ENCODE measurements around the gene FOXP1.

Gene FOXP1

DNA sequence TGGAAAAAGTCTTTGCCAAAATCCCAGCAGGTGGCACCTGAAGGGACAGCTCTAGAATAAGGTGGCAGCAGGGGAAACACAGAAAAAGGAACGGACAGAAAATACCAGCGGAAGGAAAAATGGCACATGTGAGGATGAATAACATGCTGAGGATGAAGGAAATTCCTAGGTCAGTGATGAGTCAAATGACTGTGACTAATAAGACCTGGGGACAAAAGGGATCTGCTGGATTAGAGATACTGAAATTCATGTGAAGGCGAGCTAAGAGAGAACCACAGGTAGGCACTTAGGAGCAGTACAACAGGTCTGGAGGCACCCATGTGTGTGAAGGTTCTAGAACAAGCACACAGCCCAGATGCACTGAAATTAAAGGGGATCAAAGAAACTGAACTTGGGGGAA lies 482.5 kb downstream of the FOXP1 start:
- no peak overlapping the region for H3K27ac Mint-ChIP-seq
- no peaks in the 10 kb centered on the region for H3K36me3 Mint-ChIP-seq (ENCODE audit: low read depth)
- TF ChIP-seq, protein P1, sequence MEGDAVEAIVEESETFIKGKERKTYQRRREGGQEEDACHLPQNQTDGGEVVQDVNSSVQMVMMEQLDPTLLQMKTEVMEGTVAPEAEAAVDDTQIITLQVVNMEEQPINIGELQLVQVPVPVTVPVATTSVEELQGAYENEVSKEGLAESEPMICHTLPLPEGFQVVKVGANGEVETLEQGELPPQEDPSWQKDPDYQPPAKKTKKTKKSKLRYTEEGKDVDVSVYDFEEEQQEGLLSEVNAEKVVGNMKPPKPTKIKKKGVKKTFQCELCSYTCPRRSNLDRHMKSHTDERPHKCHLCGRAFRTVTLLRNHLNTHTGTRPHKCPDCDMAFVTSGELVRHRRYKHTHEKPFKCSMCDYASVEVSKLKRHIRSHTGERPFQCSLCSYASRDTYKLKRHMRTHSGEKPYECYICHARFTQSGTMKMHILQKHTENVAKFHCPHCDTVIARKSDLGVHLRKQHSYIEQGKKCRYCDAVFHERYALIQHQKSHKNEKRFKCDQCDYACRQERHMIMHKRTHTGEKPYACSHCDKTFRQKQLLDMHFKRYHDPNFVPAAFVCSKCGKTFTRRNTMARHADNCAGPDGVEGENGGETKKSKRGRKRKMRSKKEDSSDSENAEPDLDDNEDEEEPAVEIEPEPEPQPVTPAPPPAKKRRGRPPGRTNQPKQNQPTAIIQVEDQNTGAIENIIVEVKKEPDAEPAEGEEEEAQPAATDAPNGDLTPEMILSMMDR (IDR thresholded peaks at IDR 0.05; ENCODE audit: unreplicated experiment in 3 of 3): no peak
- H3K9me3 Mint-ChIP-seq: no peaks in the 10 kb centered on the region
- H3K27me3 Mint-ChIP-seq (ENCODE audit: low read depth): peaks cover 3% of the 10 kb centered on the region
- no peak overlapping the region for H3K4me3 Mint-ChIP-seq
- H3K4me1 Mint-ChIP-seq: peaks cover 52% of the 10 kb centered on the region

DNA sequence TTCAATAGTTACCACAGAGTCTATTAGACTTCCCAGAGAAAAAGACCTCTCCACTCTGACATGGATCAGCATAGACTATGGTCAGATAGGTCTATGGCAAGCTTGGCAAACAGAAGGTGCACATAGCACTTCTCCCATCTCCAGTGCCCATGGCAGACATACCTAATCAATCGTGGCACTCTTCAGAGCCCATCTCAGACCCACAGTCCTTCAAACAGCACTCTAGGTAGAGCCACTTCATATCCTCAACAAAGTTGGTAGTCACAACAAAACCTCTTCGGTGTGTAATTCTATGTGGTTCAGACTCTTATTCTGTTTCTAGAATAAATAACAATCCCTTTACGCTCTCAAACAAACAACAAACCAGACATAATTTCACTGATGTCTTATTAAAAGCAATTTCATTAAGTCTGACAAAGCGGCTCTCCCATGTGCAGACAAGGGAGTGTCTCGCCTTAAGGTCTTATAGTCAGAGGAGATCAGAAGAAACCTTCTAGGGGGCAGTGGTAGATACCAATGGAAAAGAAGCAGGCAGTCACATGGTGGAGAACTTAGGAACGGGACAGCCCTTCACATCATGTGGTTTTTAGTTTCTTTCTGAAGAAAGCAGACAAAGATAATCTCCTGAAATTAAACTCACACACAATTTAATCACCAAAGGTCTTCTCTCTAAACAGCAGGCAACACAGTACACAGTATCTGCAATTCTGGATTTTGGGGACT lies 483.4 kb downstream of the FOXP1 start:
- TF ChIP-seq, protein P1 (IDR thresholded peaks at IDR 0.05; ENCODE audit: unreplicated experiment in 3 of 3): no peak
- Mint-ChIP-seq H3K9me3 (no peaks in the 10 kb centered on the region), H3K36me3 (ENCODE audit: low read depth) (no peaks in the 10 kb centered on the region), H3K27me3 (ENCODE audit: low read depth) (no peaks in the 10 kb centered on the region), H3K27ac (no peak overlapping the region), H3K4me1 (peaks cover 43% of the 10 kb centered on the region), H3K4me3 (no peak overlapping the region)

DNA sequence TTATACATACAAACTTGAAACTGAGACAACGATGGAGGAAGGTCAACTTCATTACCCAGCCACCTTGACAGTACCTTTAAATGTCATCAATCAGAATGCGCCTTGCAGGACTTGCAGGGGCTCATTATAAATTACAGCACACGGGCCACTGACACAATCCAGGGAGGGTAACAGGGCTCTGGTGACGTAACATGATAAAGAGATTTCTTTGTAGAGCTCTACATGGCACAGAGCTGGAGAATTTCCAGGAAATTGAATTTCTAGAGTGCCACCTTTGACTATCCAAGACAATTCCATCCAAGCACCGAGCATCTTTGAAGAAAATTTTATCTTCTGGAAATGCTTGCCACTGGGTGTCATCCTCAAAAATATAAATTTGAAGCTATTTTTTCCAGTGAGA lies 486.0 kb downstream of the FOXP1 start:
- H3K27me3 Mint-ChIP-seq (ENCODE audit: low read depth): no peaks in the 10 kb centered on the region

DNA sequence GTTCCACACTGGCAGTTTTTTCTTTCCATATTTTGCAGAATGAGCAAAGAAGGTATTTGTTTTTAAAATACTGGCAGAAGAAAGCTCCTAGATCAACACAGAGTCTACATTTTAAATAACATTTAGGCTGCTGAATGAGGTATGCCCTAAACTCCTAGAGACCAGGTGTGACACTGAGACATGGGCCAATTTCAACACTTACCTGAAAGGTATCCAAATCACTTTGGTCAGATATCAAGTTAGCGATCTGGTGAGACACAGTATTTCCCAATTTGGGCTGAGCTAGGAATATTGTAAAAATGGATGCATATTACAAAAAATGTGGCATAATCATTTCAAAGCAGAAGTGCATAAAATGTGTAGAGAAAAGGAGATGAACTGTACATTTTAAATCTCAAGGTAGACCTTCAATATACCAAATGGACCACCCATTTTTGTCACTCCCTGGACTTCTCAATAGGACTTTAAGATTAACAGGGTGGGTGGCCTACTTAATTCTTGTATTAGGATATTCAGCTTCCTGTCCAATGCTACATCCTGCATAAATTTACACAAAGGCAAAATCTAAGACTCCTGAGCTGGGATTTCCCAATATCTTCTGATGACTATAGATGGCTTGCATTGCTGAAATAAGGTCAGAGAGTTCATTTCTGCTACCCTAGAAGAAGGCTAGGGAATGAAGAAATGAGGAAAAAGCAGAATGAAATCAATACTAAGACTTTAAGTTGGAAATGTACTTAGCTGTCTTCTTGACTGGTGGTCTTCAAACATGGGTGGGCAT lies 487.8 kb downstream of the FOXP1 start:
- Mint-ChIP-seq H3K4me3 (no peak overlapping the region), H3K27ac (no peak overlapping the region), H3K27me3 (ENCODE audit: low read depth) (no peaks in the 10 kb centered on the region), H3K36me3 (ENCODE audit: low read depth) (peaks cover 3% of the 10 kb centered on the region), H3K4me1 (peaks cover 9% of the 10 kb centered on the region), H3K9me3 (no peaks in the 10 kb centered on the region)
- TF ChIP-seq, protein P1 (IDR thresholded peaks at IDR 0.05; ENCODE audit: unreplicated experiment in 3 of 3): no peak

More for the DNA sequence above, 486.0 kb downstream of the FOXP1 start:
- Mint-ChIP-seq H3K4me3 (no peak overlapping the region), H3K4me1 (peaks cover 25% of the 10 kb centered on the region), H3K36me3 (ENCODE audit: low read depth) (no peaks in the 10 kb centered on the region), H3K9me3 (no peaks in the 10 kb centered on the region), H3K27ac (no peak overlapping the region)
- TF ChIP-seq, protein P1 (IDR thresholded peaks at IDR 0.05; ENCODE audit: unreplicated experiment in 3 of 3): no peak

DNA sequence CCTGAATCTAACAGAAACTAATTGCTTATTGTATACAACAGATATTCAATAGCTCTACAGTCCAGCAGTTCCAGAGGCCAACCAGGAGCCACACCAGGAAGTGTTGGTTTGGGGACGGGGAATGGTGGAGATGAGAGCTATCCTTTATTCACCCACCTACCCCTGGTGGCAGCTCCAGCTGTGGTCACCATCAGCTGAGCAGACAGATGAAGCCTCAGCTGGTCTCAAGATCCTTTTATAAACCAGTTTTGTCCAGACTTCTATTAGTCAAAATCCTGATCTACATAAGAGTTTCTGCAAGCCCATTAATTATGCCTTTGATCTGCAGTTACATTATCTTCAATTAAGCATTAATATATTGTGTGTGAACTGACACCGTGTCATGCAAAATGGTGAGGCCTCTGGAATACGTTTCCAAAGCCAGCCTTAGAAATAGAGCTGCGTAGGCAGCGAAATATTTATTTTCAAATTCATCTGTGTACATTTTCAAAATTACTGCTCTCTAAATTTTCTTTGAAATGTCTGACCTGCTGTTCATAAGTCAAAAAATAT lies 488.8 kb downstream of the FOXP1 start:
- H3K27ac Mint-ChIP-seq: no peak overlapping the region
- H3K4me1 Mint-ChIP-seq: no peaks in the 10 kb centered on the region
- no peaks in the 10 kb centered on the region for H3K27me3 Mint-ChIP-seq (ENCODE audit: low read depth)
- peaks cover 4% of the 10 kb centered on the region for H3K36me3 Mint-ChIP-seq (ENCODE audit: low read depth)
- H3K4me3 Mint-ChIP-seq: no peak overlapping the region
- TF ChIP-seq, protein P1 (IDR thresholded peaks at IDR 0.05; ENCODE audit: unreplicated experiment in 3 of 3): no peak
- H3K9me3 Mint-ChIP-seq: no peaks in the 10 kb centered on the region
